Activated CD4-positive, alpha-beta T cell treated with anti-CD3 and anti-CD28 coated beads, Interleukin-2, amount 10 ng/mL, durations not matched to agents 7 days and 5 days (primary cell): ENCODE data around the gene PRRT1B. TPM values are rescaled to one million over a fixed set of nuclear protein-coding genes. Genes with fewer than 3 reads are reported as not detected.
A peak's percentile ranks its signal among the peaks of the same experiment; 100 is the strongest.

Experiments
- CTCF ChIA-PET: fragments of 350-600 bp; sonication (Branson Sonifier 250); formaldehyde crosslinking; loops from one replicate; lab custom pipeline; 2021; ENCODE audit warnings: antibody characterized with exemption; lab: Charles Lee
- POLR2A ChIA-PET: fragments of 350-600 bp; sonication (Branson Sonifier 250); formaldehyde crosslinking; loops from one replicate; lab custom pipeline; 2021; ENCODE audit warnings: antibody characterized with exemption; lab: Charles Lee
- DNase-seq: peaks from one replicate; pipeline ENCODE4 v3.0.0-alpha.2; 2020
- H3K27ac Mint-ChIP-seq: one replicate; pipeline ENCODE4 v1.8.0; 2021; ENCODE audit warnings: mild to moderate bottlenecking, moderate library complexity, mixed read lengths
- H3K27me3 Mint-ChIP-seq: one replicate; pipeline ENCODE4 v1.8.0; 2021; ENCODE audit warnings: mixed read lengths
- H3K36me3 Mint-ChIP-seq: one replicate; pipeline ENCODE4 v1.8.0; 2021; ENCODE audit warnings: low read depth, mixed read lengths
- H3K4me1 Mint-ChIP-seq: one replicate; pipeline ENCODE4 v1.8.0; 2021; ENCODE audit warnings: mixed read lengths
- H3K4me3 Mint-ChIP-seq: one replicate; pipeline ENCODE4 v1.8.0; 2021; ENCODE audit warnings: mild to moderate bottlenecking, moderate library complexity, mixed read lengths
- H3K9me3 Mint-ChIP-seq: one replicate; pipeline ENCODE4 v1.8.0; 2021; ENCODE audit warnings: mixed read lengths
- total RNA-seq, 2 experiments: library from RNA; stranded (reverse); gene quantifications; one replicate each; pipeline ENCODE4 v1.2.3, GENCODE V29; 2021

PRRT1B gene
- total RNA-seq, 2 experiments from 2014 or later: not detected

- H3K27me3 Mint-ChIP-seq: no peaks in the 10 kb centered on the region
- peak overlapping the region; percentile 13 for H3K27ac Mint-ChIP-seq
- H3K4me3 Mint-ChIP-seq: no peak overlapping the region
- peaks cover 46% of the 10 kb centered on the region for H3K36me3 Mint-ChIP-seq
- CTCF ChIA-PET: interaction anchor here (1.0 to 3.8 kb wide), 4 partner anchors 12 to 137 kb away, joined by 3 to 21 read pairs (median 10); no protein-coding TSS in a partner anchor
- no peaks in the 10 kb centered on the region for H3K4me1 Mint-ChIP-seq
- no peaks in the 10 kb centered on the region for H3K9me3 Mint-ChIP-seq
- DNase-seq: no peak
- POLR2A ChIA-PET: no interaction called here
These were observed 57.9 kb downstream of the PRRT1B start for GRCh38 chr9:131603199-131603598.

GRCh38 chr9:131603711-131604439 is 58.6 kb downstream of the PRRT1B start:
- CTCF ChIA-PET: interaction anchor here (1.0 to 3.8 kb wide), 4 partner anchors 13 to 137 kb away, joined by 3 to 21 read pairs (median 10); no protein-coding TSS in a partner anchor
- H3K4me3 Mint-ChIP-seq: no peak overlapping the region

GRCh38 chr9:131605770-131606590 is 60.7 kb downstream of the PRRT1B start:
- H3K36me3 Mint-ChIP-seq: peaks cover 40% of the 10 kb centered on the region
- no peak for DNase-seq
- H3K4me3 Mint-ChIP-seq: no peak overlapping the region
- ChIA-PET CTCF (interaction anchor here (0.6 to 1.5 kb wide), 4 partner anchors 18 to 134 kb away, joined by 3 to 7 read pairs (median 3); partner anchors contain the start of gene RAPGEF1), POLR2A (no interaction called here)
- H3K27ac Mint-ChIP-seq: no peak overlapping the region
- no peaks in the 10 kb centered on the region for H3K27me3 Mint-ChIP-seq
- H3K9me3 Mint-ChIP-seq: no peaks in the 10 kb centered on the region
- H3K4me1 Mint-ChIP-seq: peaks cover 3% of the 10 kb centered on the region

More at GRCh38 chr9:131603711-131604439, 58.6 kb downstream of the PRRT1B start:
- peaks cover 43% of the 10 kb centered on the region for H3K36me3 Mint-ChIP-seq
- H3K27ac Mint-ChIP-seq: no peak overlapping the region
- no peaks in the 10 kb centered on the region for H3K9me3 Mint-ChIP-seq
- POLR2A ChIA-PET: no interaction called here
- H3K27me3 Mint-ChIP-seq: no peaks in the 10 kb centered on the region
- H3K4me1 Mint-ChIP-seq: no peaks in the 10 kb centered on the region
- DNase-seq: no peak

- Mint-ChIP-seq H3K27ac (no peak overlapping the region), H3K4me1 (peaks cover 6% of the 10 kb centered on the region), H3K36me3 (peaks cover 33% of the 10 kb centered on the region), H3K4me3 (no peak overlapping the region), H3K9me3 (no peaks in the 10 kb centered on the region), H3K27me3 (no peaks in the 10 kb centered on the region)
- POLR2A ChIA-PET: no interaction called here
- CTCF ChIA-PET: interaction anchor here (0.6 to 1.1 kb wide), 3 partner anchors 17 to 71 kb away, joined by 3 read pairs; no protein-coding TSS in a partner anchor
- no peak for DNase-seq
These were observed 61.7 kb downstream of the PRRT1B start for GRCh38 chr9:131606896-131607567.

- H3K27ac Mint-ChIP-seq: peak overlapping the region; percentile 34
These were observed 62.3 kb downstream of the PRRT1B start for GRCh38 chr9:131607591-131607990.

GRCh38 chr9:131608493-131609037 is 63.2 kb downstream of the PRRT1B start:
- Mint-ChIP-seq H3K27ac (peak overlapping the region; percentile 77), H3K27me3 (no peaks in the 10 kb centered on the region), H3K4me1 (peaks cover 6% of the 10 kb centered on the region), H3K9me3 (no peaks in the 10 kb centered on the region), H3K4me3 (no peak overlapping the region), H3K36me3 (peaks cover 29% of the 10 kb centered on the region)
- no peak for DNase-seq
- ChIA-PET CTCF (interaction anchor here (1.3 kb wide), 1 partner anchor 132 kb away, joined by 3 read pairs; no protein-coding TSS in a partner anchor), POLR2A (no interaction called here)

More at GRCh38 chr9:131607591-131607990, 62.3 kb downstream of the PRRT1B start:
- peaks cover 29% of the 10 kb centered on the region for H3K36me3 Mint-ChIP-seq
- no peaks in the 10 kb centered on the region for H3K9me3 Mint-ChIP-seq
- no peak overlapping the region for H3K4me3 Mint-ChIP-seq
- ChIA-PET POLR2A (no interaction called here), CTCF (no interaction called here)
- H3K4me1 Mint-ChIP-seq: peaks cover 6% of the 10 kb centered on the region
- H3K27me3 Mint-ChIP-seq: no peaks in the 10 kb centered on the region
- DNase-seq: no peak

Other genes starting within 250 kb of the PRRT1B start
- gene PRRC2B, start 151.4 kb upstream of the PRRT1B start, total RNA-seq: 100 to 1,000 TPM; 281 to 303 TPM
- gene POMT1, start 42.6 kb upstream of the PRRT1B start, total RNA-seq: 10 to 100 TPM; 47.7 to 54.1 TPM
- gene UCK1, start 14.3 kb upstream of the PRRT1B start, total RNA-seq: 10 to 100 TPM; 35.9 to 39.5 TPM
- gene RAPGEF1, start 194.6 kb downstream of the PRRT1B start, total RNA-seq: 100 to 1,000 TPM; 128 to 129 TPM